Activated T-helper 1 cell treated with anti-CD3 and anti-CD28 coated beads, Interleukin-12 subunit alpha, Interleukin-12 subunit beta, Interleukin-2, Interleukin-4 antibody, amounts not matched to agents 30 ng/mL and 10 ng/mL and 1 ng/mL, durations not matched to agents 14 hours and 24 hours and 36 hours (primary cell): ENCODE data around the gene NDC1. TPM values are rescaled to one million over a fixed set of nuclear protein-coding genes. Genes with fewer than 3 reads are reported as not detected.
"Not testable (repeated sequence)": the region's sequence is repeated elsewhere in the genome, so short reads cannot be mapped to it uniquely, and the experiment has no call there.

Source experiments
- DNase-seq: peaks from one replicate; pipeline ENCODE4 v3.0.0; 2021; ENCODE audit warnings: low spot score
- H3K27ac Mint-ChIP-seq: one replicate; pipeline ENCODE4 v1.8.0; 2021; ENCODE audit warnings: mild to moderate bottlenecking, mixed read lengths
- H3K27me3 Mint-ChIP-seq: one replicate; pipeline ENCODE4 v1.8.0; 2022; ENCODE audit warnings: mild to moderate bottlenecking, moderate library complexity, mixed read lengths; ENCODE audit not compliant: insufficient read depth
- H3K36me3 Mint-ChIP-seq: one replicate; pipeline ENCODE4 v1.8.0; 2021; ENCODE audit warnings: low read depth, mixed read lengths
- H3K4me1 Mint-ChIP-seq: one replicate; pipeline ENCODE4 v1.8.0; 2021; ENCODE audit warnings: low read depth, mixed read lengths
- H3K4me3 Mint-ChIP-seq: one replicate; pipeline ENCODE4 v1.8.0; 2021; ENCODE audit warnings: mild to moderate bottlenecking, moderate library complexity, mixed read lengths
- H3K9me3 Mint-ChIP-seq: one replicate; pipeline ENCODE4 v1.8.0; 2021; ENCODE audit warnings: mixed read lengths
- intact Hi-C: fragments of 100-400 bp; cut with micrococcal nuclease; formaldehyde crosslinking; loops from one replicate; pipeline ENCODE4 v1.15.1; 2024
- total RNA-seq: library from RNA; stranded (reverse); gene quantifications from 2 replicates; pipeline ENCODE4 v1.2.3, GENCODE V29; 2022

The NDC1 gene
- total RNA-seq, 1 donor from 2014 or later = 33.2 TPM

DNA sequence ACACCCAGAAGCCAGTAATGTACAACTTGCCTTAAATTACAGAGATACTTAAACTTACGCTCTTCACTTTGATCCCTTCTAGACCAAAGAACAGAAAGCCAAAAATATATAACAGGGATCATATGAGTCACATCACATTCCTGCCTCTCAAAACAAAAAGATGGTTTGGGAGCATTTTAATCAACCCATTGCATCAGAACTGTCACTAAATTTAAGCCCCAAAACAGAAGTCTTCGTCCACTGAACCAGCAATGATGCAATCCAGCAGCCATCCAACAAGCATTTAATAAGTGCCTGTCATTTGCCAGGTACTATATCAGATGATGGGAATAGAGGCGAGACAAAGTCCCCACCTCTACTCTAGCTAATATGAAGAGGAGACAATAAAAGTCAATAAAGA, 56.4 kb downstream of the NDC1 start:
- Mint-ChIP-seq H3K27me3 (no peaks in the 10 kb centered on the region), H3K9me3 (no peaks in the 10 kb centered on the region), H3K4me1 (peaks cover 31% of the 10 kb centered on the region), H3K4me3 (no peak overlapping the region), H3K27ac (no peak overlapping the region), H3K36me3 (peaks cover 45% of the 10 kb centered on the region)
- intact Hi-C loops = loop anchor here (2.0 to 5.0 kb wide), 2 partner anchors 163 to 369 kb away; partner anchors contain the start of gene IFT25
- no peak for DNase-seq

DNA sequence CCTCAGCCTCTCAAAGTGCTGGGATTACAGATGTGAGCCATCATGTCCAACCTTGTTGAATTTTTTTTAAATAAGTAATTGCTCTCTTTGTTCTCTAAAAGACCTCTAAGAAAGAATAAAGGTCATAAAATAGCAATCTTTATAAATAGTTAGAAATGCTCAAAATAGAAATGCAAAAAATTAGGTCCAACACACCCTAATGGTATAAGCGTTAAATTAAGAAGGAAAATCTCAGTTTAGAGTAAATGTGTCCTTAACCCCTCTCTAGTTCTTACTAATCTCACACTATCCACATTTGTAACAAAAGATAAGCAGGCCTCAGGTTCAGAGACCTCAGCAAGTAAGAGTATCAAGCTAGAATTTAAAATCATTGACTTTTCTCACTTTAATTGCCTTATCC, 60.8 kb downstream of the NDC1 start:
- no peaks in the 10 kb centered on the region for H3K27me3 Mint-ChIP-seq
- DNase-seq = no peak
- H3K4me3 Mint-ChIP-seq = no peak overlapping the region
- peaks cover 11% of the 10 kb centered on the region for H3K4me1 Mint-ChIP-seq
- no peak overlapping the region for H3K27ac Mint-ChIP-seq
- H3K9me3 Mint-ChIP-seq = no peaks in the 10 kb centered on the region
- intact Hi-C loops = no loop called here
- peaks cover 32% of the 10 kb centered on the region for H3K36me3 Mint-ChIP-seq

DNA sequence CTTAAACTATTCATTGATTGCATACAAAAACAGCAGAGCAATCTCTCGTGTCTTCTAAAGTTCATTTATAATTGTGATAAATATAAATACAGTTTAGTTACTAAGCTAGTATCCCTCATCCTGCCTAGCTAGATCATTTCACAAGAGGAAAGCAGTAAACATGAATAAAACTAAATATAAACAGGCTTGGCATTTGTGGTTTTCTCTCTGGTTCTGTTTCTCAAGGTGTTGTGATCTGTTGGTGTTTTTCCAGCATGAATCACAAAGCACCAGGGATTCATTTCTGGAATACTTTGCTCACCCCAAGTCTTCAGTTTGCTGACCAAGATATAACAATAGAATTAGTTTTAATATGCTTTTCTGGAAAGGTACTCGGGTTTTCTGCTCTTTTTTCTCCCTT, 66.4 kb downstream of the NDC1 start:
- Mint-ChIP-seq H3K36me3 (peaks cover 30% of the 10 kb centered on the region), H3K4me3 (no peak overlapping the region), H3K4me1 (peaks cover 25% of the 10 kb centered on the region), H3K9me3 (no peaks in the 10 kb centered on the region), H3K27me3 (no peaks in the 10 kb centered on the region), H3K27ac (no peak overlapping the region)
- DNase-seq = no peak
- intact Hi-C loops = no loop called here

DNA sequence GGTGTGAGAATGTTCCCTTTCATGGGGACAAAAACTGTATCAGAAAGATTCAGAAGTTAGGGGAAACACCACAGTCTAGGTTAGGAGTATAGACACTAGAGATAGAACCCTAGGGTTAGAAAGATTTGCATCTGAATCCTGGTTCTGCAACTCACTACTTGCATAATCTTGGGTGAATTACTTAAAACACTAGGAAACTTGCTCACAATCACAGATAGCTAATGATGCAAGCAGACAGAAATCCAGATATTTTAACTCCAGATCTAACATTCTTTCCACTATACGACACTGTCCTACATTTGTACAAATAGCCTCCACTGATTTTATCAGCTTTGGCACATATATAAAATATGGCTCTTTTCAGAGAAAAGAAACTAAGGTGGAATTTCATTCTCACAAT, 68.3 kb downstream of the NDC1 start:
- no peaks in the 10 kb centered on the region for H3K27me3 Mint-ChIP-seq

DNA sequence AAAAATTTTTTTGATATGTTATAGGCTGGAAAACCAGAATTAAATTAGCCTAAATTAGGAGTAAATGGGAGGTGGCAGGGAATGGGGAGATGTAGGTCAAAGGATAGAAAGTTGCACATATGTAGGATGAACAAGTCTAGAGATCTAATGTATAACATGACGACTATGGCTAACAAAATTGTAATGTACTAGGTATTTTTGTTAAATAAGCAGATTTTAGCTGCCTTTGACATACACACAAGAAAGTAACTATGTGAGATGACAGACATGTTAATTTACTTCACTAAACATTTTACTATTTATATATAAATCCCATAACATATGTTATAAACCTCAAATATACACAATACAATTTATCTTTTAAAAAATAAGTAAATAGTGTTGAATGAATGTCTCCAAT, 68.9 kb downstream of the NDC1 start:
- Mint-ChIP-seq H3K27me3 (no peaks in the 10 kb centered on the region), H3K4me3 (no peak overlapping the region), H3K36me3 (peaks cover 29% of the 10 kb centered on the region), H3K9me3 (no peaks in the 10 kb centered on the region), H3K27ac (no peak overlapping the region), H3K4me1 (peaks cover 46% of the 10 kb centered on the region)
- intact Hi-C loops = loop anchor here (5.0 to 10.0 kb wide), 2 partner anchors 68 to 176 kb away; partner anchors contain the start of genes IFT25, LRRC42 and NDC1
- no peak for DNase-seq

More for the DNA sequence above, 68.3 kb downstream of the NDC1 start:
- H3K36me3 Mint-ChIP-seq = peaks cover 29% of the 10 kb centered on the region
- intact Hi-C loops = loop anchor here (5.0 to 10.0 kb wide), 2 partner anchors 68 to 175 kb away; partner anchors contain the start of genes IFT25, LRRC42 and NDC1
- H3K4me3 Mint-ChIP-seq = no peak overlapping the region
- peaks cover 44% of the 10 kb centered on the region for H3K4me1 Mint-ChIP-seq
- DNase-seq = no peak
- H3K27ac Mint-ChIP-seq = no peak overlapping the region
- no peaks in the 10 kb centered on the region for H3K9me3 Mint-ChIP-seq

DNA sequence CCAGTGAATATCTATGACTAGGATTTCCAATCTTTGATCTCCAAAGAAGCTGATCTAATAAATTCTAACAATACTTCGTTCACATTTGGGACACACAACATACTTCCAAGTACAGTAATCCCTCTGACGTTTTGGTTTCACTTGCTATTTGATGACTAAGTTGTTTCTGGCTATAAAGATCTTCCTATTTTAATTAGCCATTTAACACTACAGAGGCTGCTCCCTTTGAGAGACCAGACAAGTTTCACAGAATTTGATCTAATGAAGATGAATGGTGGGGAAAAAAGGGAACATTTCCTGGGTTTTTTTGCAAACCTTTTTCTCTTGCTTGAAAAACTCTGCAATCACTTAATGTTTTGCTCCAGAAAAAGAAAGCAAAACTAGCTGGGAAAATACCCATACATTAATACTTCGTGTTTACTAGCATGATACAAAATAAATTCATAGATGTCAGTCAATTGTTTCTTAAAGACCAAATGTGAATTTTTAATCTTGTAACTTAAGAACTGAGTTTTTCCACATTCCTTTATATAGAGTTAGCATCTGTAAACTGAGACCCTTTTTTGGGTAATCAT, 71.2 kb downstream of the NDC1 start:
- Mint-ChIP-seq H3K27me3 (no peaks in the 10 kb centered on the region), H3K27ac (peak overlapping the region; percentile 81), H3K36me3 (peaks cover 23% of the 10 kb centered on the region), H3K4me3 (peak overlapping the region; percentile 78), H3K4me1 (peaks cover 45% of the 10 kb centered on the region), H3K9me3 (no peaks in the 10 kb centered on the region)
- intact Hi-C loops = loop anchor here (1.0 to 10.0 kb wide), 4 partner anchors 16 to 178 kb away; partner anchors contain the start of genes GLIS1, IFT25, LRRC42 and NDC1
- no peak for DNase-seq

DNA sequence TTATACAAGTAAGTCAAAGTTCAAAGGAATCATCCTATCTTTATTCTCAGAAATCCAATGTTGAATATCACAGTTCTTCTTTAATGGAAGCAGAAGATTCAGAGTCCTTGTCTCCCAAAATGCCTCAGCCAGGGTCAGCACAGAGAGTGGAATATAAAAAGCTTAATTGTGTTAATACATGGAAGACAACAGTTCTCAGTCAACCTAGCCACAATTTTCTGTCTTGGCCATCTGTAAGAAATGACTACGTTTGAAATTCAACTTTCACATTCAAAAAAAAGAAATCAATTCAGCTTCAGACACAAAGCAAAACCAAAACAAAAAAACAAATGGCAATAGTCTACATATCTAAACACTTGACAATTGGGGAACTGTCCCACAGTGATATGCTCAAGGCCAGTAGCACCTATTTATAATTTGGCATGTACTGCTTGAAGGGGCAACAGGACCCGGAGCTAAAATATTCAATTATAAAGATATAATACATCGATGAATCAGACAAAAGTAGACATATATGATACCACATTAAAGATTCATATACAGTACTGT, 71.8 kb downstream of the NDC1 start:
- H3K27ac Mint-ChIP-seq = peak overlapping the region; percentile 81
- H3K27me3 Mint-ChIP-seq = no peaks in the 10 kb centered on the region
- peaks cover 22% of the 10 kb centered on the region for H3K36me3 Mint-ChIP-seq
- peaks cover 40% of the 10 kb centered on the region for H3K4me1 Mint-ChIP-seq
- intact Hi-C loops = loop anchor here (1.0 to 10.0 kb wide), 4 partner anchors 17 to 179 kb away; partner anchors contain the start of genes GLIS1, IFT25, LRRC42 and NDC1
- H3K9me3 Mint-ChIP-seq = no peaks in the 10 kb centered on the region
- H3K4me3 Mint-ChIP-seq = peak overlapping the region; percentile 78
- no peak for DNase-seq

DNA sequence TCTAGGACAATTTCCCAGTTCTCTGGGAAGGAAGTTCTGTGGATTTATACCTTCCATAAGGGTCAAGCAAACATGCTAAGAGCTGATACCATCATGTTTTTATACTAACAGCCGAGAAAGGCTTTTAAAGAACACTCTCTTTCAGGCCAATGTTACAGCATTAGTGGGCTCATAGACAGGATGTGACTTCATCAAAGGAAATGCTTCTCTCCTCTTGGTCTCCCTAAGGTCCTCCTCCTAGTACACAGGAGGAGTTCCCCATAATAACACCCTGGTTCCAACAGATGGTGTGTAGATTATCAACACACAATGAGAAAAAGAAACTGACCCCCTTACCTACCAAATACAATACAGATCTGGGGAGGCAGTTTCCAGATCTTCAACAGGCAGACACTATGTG, 72.4 kb downstream of the NDC1 start:
- Mint-ChIP-seq H3K27ac (peak overlapping the region; percentile 81), H3K9me3 (no peaks in the 10 kb centered on the region), H3K4me1 (peaks cover 34% of the 10 kb centered on the region), H3K27me3 (no peaks in the 10 kb centered on the region), H3K36me3 (peaks cover 17% of the 10 kb centered on the region), H3K4me3 (peak overlapping the region; percentile 15)
- intact Hi-C loops = loop anchor here (1.0 to 10.0 kb wide), 4 partner anchors 18 to 179 kb away; partner anchors contain the start of genes GLIS1, IFT25, LRRC42 and NDC1
- no peak for DNase-seq

DNA sequence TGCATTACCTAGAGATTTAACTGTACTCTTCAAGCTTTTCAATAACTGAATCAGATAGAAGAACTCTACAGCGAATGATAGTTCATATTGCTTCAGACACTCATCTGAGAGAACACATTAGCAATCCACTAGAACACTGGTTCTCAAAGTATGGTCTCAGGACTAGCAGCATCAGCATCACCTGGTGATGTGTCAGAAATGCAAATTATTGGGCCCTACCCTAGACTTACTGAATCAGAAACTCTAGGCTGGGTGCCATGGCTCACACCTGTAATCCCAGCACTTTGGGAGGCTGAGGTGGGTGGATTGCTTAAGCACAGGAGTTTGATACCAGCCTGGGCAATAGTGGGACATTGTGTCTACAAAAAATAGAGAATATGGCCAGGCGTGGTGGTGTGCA, 74.2 kb downstream of the NDC1 start:
- no peaks in the 10 kb centered on the region for H3K27me3 Mint-ChIP-seq
- no peaks in the 10 kb centered on the region for H3K9me3 Mint-ChIP-seq
- H3K36me3 Mint-ChIP-seq = peaks cover 19% of the 10 kb centered on the region
- H3K4me3 Mint-ChIP-seq = no peak overlapping the region
- intact Hi-C loops = loop anchor here (10.0 kb wide), 1 partner anchor 181 kb away; the partner anchor contains the start of genes IFT25 and LRRC42
- DNase-seq = no peak
- H3K27ac Mint-ChIP-seq = peak overlapping the region; percentile 63
- peaks cover 34% of the 10 kb centered on the region for H3K4me1 Mint-ChIP-seq

DNA sequence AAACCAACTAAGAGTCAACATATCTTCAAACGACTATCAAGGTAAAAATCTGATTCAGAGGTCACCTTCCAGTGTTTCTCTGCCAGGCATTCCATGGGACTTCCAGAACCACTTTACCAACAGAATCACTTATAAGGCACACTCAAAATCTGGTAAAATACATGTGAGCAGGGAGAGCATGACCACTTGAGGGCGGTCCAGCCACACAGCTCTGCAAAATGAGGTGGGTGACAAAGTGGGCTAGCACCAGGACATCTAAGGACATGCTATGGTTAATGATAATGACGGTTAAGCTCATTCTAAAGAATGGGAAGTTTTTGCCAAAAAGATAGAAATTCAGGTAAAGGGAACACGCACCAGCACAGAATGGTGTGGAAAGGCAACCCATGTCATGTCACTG, 74.6 kb downstream of the NDC1 start:
- no peak overlapping the region for H3K4me3 Mint-ChIP-seq
- no peak overlapping the region for H3K27ac Mint-ChIP-seq
- H3K27me3 Mint-ChIP-seq = no peaks in the 10 kb centered on the region
- intact Hi-C loops = loop anchor here (10.0 kb wide), 1 partner anchor 181 kb away; the partner anchor contains the start of genes IFT25 and LRRC42
- DNase-seq = no peak
- peaks cover 15% of the 10 kb centered on the region for H3K36me3 Mint-ChIP-seq
- peaks cover 34% of the 10 kb centered on the region for H3K4me1 Mint-ChIP-seq
- H3K9me3 Mint-ChIP-seq = no peaks in the 10 kb centered on the region

DNA sequence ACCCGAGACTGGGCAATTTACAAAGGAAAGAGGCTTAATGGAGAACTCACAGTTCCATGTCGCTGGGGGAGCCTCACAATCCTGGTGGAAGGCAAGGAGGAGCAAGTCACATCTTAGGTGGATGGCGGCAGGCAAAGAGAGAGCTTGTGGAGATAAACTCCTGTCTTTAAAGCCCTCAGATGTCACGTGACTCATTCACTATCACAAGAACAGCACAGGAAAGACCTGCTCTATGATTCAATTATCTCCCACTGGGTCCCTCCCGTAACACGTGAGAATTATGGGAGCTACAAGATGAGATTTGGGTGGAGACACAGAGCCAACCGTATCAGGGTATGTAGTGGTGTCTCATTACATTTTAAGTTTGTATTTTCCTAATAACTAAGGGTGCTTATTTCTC, 77.6 kb downstream of the NDC1 start:
- DNase-seq, H3K27me3 Mint-ChIP-seq, H3K9me3 Mint-ChIP-seq, H3K4me1 Mint-ChIP-seq, H3K27ac Mint-ChIP-seq, H3K36me3 Mint-ChIP-seq, H3K4me3 Mint-ChIP-seq: not testable (repeated sequence)
- intact Hi-C loops = loop anchor here (10.0 kb wide), 1 partner anchor 184 kb away; the partner anchor contains the start of genes IFT25 and LRRC42

DNA sequence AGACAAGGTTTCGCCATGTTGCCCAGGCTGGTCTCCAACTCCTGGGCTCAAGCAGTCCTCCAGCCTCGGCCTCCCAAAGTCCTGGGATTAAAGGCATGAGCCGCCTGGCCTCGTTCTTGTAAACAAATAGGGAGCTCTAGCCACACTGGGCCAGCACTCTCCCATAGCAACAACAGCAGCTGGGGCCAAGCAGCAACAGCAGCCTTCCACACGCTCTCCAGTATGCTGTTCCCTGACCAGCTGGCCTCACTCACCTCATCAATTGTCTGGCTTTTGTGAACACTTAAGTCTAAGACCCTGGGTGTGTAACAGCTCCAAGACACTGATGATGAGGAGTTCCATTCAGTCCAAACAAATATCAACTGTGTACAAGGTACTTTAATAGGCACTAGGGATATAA, 82.2 kb downstream of the NDC1 start:
- H3K9me3 Mint-ChIP-seq = no peaks in the 10 kb centered on the region
- H3K27ac Mint-ChIP-seq = no peak overlapping the region
- peaks cover 5% of the 10 kb centered on the region for H3K4me1 Mint-ChIP-seq
- H3K36me3 Mint-ChIP-seq = peaks cover 2% of the 10 kb centered on the region
- no peaks in the 10 kb centered on the region for H3K27me3 Mint-ChIP-seq
- H3K4me3 Mint-ChIP-seq = no peak overlapping the region
- intact Hi-C loops = no loop called here
- no peak for DNase-seq
